HG03095 (cell line): ENCODE results near the gene TMEM259.

Experiments
- ATAC-seq: cut with Tn5 transposase; IDR thresholded peaks from one replicate; pipeline ENCODE4 v1.9.1; 2021; ENCODE audit warnings: moderate library complexity; ENCODE audit not compliant: unreplicated experiment

TMEM259 gene

DNA sequence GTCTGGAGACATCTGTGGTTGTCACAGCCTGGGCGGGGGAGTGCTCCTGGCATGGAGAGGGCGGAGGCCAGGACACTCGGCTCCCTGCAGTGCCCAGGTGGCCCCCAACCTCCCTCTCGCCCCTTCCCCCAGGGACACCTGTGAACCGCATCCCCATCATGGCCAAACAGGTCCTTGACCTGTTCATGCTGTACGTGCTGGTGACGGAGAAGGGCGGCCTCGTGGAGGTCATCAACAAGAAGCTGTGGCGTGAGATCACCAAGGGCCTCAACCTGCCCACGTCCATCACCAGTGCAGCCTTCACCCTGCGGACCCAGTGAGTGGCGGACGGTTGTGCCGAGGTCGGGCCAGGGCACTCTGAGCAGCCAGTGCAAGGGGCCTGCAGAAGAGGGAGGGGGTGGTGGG, 56.8 kb downstream of the TMEM259 start:
- ATAC-seq: no peak

DNA sequence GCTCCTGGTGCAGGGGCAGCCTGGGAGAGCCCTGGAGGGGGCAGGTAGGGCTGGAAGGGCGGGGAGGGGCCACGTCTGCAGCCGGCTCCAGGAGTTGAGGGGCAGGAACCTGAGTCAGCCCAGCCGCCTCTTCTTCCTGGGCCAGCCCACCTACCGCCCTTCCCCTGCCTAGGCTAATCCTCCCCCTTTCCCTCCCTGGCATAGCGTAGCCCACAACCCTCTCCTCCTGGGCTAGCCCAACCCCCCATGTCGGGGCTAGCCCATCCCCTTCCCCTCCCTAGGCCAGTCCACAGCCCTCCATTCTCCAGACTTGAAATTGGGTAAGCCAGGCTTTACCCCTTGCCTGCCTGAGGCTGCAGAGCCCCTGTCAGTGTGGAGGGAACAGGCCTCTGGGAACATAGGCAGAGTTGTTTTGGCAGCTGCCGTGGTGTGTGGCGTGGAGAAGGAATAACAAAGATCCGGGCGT, 57.4 kb downstream of the TMEM259 start:
- ATAC-seq: no peak

DNA sequence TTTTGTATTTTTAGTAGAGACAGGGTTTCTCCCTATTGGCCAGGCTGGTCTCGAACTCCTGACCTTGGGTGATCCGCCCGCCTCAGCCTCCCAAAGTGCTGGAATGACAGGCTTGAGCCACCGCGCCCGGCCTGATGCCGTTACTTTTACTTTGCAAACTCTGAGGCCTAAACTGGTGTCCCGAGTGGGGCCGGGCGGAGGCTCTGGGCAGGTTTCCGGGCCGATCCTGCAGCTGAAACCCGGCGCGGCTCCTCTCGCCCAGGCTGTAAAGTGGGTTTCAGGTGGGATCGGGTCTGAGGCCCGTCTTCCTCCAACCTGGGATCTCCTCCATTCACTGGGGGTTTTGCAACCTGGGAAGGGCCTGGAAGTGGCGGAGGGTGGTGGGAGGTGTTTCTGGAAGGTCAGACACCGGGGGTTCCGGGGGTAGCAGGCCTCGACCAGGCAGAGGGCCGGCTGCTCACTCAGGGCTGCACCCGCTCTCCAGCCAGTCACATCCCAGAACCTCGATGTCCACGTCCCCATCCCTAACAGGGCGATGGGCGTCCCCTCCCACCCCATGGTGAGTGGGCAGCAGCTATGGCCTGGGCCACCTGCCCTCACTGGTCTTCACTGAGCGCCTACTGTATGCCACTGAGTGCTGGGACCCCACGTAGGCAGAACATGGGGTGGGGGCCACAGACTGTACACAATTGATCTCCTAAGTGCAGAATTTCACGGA, 58.1 kb downstream of the TMEM259 start:
- ATAC-seq: no peak

DNA sequence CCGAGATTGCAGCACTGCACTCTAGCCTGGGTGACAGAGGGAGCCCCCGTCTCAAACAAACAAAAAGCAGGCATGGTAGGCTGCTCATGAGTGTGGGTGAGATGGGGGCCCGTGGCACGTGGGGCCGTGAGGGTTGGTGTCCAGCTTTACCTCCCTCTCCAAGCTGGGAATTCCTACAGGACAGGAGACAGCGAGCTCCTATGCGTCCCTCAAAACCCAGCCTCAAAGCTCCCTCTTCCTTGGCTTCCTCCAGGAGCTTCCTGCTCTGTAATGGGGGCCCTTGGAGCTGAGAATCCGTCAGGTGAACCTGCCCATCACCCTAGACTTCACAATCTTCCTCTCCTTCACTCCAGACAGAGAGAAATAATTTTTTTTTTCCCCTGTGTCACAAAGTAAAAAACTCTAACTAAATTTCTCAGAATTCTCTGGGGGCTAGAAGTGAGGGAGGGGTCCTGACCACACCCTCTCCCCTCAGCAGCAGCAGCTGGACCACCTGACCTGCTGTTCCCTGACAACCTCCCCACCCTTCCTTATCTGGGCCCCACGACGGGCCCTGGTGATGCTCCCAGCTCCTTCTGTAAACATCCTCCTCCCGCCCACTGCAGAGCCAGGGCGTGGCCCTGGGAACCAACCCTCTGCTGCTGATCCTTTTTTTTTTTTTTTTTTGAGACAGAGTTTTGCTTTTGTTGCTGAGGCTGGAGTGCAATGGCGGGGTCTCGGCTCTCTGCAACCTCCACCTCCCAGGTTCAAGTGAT, 58.9 kb downstream of the TMEM259 start:
- ATAC-seq: no peak

DNA sequence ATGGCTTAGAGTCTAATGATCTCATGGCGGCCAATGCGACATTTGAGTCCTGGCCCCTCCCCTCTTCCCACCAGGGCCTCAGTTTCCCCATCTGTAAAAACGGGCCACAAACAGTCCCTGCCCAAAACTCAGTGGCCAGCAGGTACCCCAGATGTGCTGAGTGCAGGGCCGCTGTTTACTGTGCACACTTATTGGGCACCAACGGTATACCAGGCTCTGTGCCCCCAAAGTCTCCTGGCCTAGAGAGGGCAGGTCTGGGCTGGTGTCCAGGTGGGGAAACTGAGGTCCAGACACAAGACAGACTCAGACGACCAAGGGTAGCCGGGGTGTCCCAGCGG, 60.4 kb downstream of the TMEM259 start:
- no peak for ATAC-seq

DNA sequence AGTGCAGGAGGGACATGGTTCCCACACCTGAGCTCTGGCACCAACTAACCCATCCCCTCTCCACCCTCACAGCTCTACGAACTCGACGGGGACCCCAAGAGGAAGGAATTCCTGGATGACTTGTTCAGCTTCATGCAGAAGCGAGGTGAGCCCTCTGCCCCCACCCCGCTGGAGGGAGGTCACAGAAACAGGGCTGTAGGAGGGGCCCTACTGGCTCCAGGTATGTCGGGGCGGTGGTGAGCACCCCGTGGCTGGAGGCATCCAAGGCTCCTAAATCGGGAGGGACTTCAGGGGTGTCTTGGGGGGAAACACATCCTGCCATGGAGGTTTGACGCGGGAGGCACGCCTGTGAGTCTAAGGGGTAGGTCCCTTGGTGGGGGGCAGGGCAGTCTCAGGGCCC, 60.9 kb downstream of the TMEM259 start:
- no peak for ATAC-seq
